SJCRH30 (cell line): ENCODE results near the gene PCDH7. TPM values are rescaled to one million over a fixed set of nuclear protein-coding genes. Genes with fewer than 3 reads are reported as not detected.

Source experiments
- DNase-seq, 2 experiments: peaks; one replicate each; pipeline ENCODE4 v3.0.0-alpha.2; 2015 to 2020
- H3K27ac ChIP-seq: fragments of 250-450 bp; sonication (Bioruptor Pico); 2 replicates; pipeline ENCODE4 v1.5.1; 2020; ENCODE audit warnings: mild to moderate bottlenecking, moderate library complexity
- H3K27me3 ChIP-seq: fragments of 250-450 bp; sonication (Bioruptor Pico); 2 replicates; pipeline ENCODE4 v1.5.1; 2020; ENCODE audit warnings: mild to moderate bottlenecking, moderate library complexity
- H3K36me3 ChIP-seq: fragments of 250-450 bp; sonication (Bioruptor Pico); 2 replicates; pipeline ENCODE4 v1.5.1; 2020; ENCODE audit warnings: mild to moderate bottlenecking, moderate library complexity
- H3K4me1 ChIP-seq: fragments of 250-450 bp; sonication (Bioruptor Pico); 2 replicates; pipeline ENCODE4 v1.5.1; 2020; ENCODE audit warnings: mild to moderate bottlenecking, moderate library complexity
- H3K4me3 ChIP-seq: fragments of 250-450 bp; sonication (Bioruptor Pico); 2 replicates; pipeline ENCODE4 v1.5.1; 2020; ENCODE audit warnings: mild to moderate bottlenecking, moderate library complexity
- H3K9me3 ChIP-seq: fragments of 250-450 bp; sonication (Bioruptor Pico); replicated peaks from 2 replicates; pipeline ENCODE4 v1.5.1; 2020; ENCODE audit warnings: mild to moderate bottlenecking, moderate library complexity
- total RNA-seq: library from RNA; depleted of rRNA; stranded (reverse); fragments of >200 nt; shearing (Covaris generic); gene quantifications from 2 replicates; pipeline ENCODE4 v1.2.3, GENCODE V29; 2014

Gene PCDH7
- total RNA-seq, 1 experiment from 2014 or later: 150 TPM

- peaks cover 49% of the 10 kb centered on the region for H3K36me3 ChIP-seq
- no peaks in the 10 kb centered on the region for H3K27me3 ChIP-seq
- peak overlapping the region; percentile 92 for H3K27ac ChIP-seq
- no peaks in the 10 kb centered on the region for H3K9me3 ChIP-seq
- H3K4me3 ChIP-seq: peak overlapping the region; percentile 82
- no peaks in the 10 kb centered on the region for H3K4me1 ChIP-seq
- peak; percentile 72 to 75 for DNase-seq
These were observed 1.3 kb downstream of the PCDH7 start for GRCh38 chr4:30721185-30722091.

GRCh38 chr4:30722092-30722358 lies 1.9 kb downstream of the PCDH7 start:
- Histone ChIP-seq H3K4me1 (no peaks in the 10 kb centered on the region), H3K27ac (peak overlapping the region; percentile 47), H3K36me3 (peaks cover 54% of the 10 kb centered on the region)

GRCh38 chr4:30722359-30723200 lies 2.4 kb downstream of the PCDH7 start:
- Histone ChIP-seq H3K27ac (peak overlapping the region; percentile 47), H3K36me3 (peaks cover 60% of the 10 kb centered on the region), H3K4me3 (peak overlapping the region; percentile 82), H3K27me3 (no peaks in the 10 kb centered on the region), H3K4me1 (no peaks in the 10 kb centered on the region; the same call in 1 of the 2 replicates), H3K9me3 (no peaks in the 10 kb centered on the region)
- peak; percentile 46 to 54 for DNase-seq

More at GRCh38 chr4:30722092-30722358, 1.9 kb downstream of the PCDH7 start:
- peak overlapping the region; percentile 82 for H3K4me3 ChIP-seq
- H3K27me3 ChIP-seq: no peaks in the 10 kb centered on the region
- H3K9me3 ChIP-seq: no peaks in the 10 kb centered on the region
- DNase-seq: no peak

GRCh38 chr4:30723201-30723955 lies 3.2 kb downstream of the PCDH7 start:
- peaks cover 68% of the 10 kb centered on the region for H3K36me3 ChIP-seq
- H3K4me1 ChIP-seq: peaks cover under 1% of the 10 kb centered on the region; the same call in 1 of the 2 replicates
- H3K9me3 ChIP-seq: no peaks in the 10 kb centered on the region
- peak overlapping the region; percentile 47 for H3K27ac ChIP-seq
- peak overlapping the region; percentile 82 for H3K4me3 ChIP-seq
- H3K27me3 ChIP-seq: no peaks in the 10 kb centered on the region
- DNase-seq: peak; percentile 21 to 55

- no peaks in the 10 kb centered on the region for H3K9me3 ChIP-seq
- H3K27me3 ChIP-seq: no peaks in the 10 kb centered on the region
- DNase-seq: peak; percentile 58 to 73
- peak overlapping the region; percentile 82 for H3K4me3 ChIP-seq
- H3K4me1 ChIP-seq: peaks cover 3% of the 10 kb centered on the region; the same call in 1 of the 2 replicates
- H3K27ac ChIP-seq: peak overlapping the region; percentile 47
- H3K36me3 ChIP-seq: peaks cover 77% of the 10 kb centered on the region
These were observed 4.1 kb downstream of the PCDH7 start for GRCh38 chr4:30724247-30724646.

GRCh38 chr4:30725562-30725961 lies 5.4 kb downstream of the PCDH7 start:
- Histone ChIP-seq H3K36me3 (peaks cover 88% of the 10 kb centered on the region), H3K27ac (no peak overlapping the region; the same call in 1 of the 2 replicates), H3K4me1 (peaks cover 3% of the 10 kb centered on the region; the same call in 1 of the 2 replicates), H3K9me3 (no peaks in the 10 kb centered on the region), H3K27me3 (no peaks in the 10 kb centered on the region), H3K4me3 (peak overlapping the region; percentile 82)
- peak in 1 of 2 experiments; percentile 33 for DNase-seq

GRCh38 chr4:30726090-30726675 lies 6.0 kb downstream of the PCDH7 start:
- DNase-seq: peak in 1 of 2 experiments; percentile 48

GRCh38 chr4:30727409-30727808 lies 7.2 kb downstream of the PCDH7 start:
- H3K9me3 ChIP-seq: no peaks in the 10 kb centered on the region
- peaks cover 98% of the 10 kb centered on the region for H3K36me3 ChIP-seq
- peak overlapping the region; percentile 82 for H3K4me3 ChIP-seq
- DNase-seq: no peak
- H3K27ac ChIP-seq: no peak overlapping the region
- H3K4me1 ChIP-seq: peaks cover 3% of the 10 kb centered on the region; the same call in 1 of the 2 replicates
- H3K27me3 ChIP-seq: no peaks in the 10 kb centered on the region

More at GRCh38 chr4:30726090-30726675, 6.0 kb downstream of the PCDH7 start:
- Histone ChIP-seq H3K4me3 (peak overlapping the region; percentile 82), H3K36me3 (peaks cover 94% of the 10 kb centered on the region), H3K9me3 (no peaks in the 10 kb centered on the region), H3K4me1 (peaks cover 3% of the 10 kb centered on the region; the same call in 1 of the 2 replicates), H3K27ac (no peak overlapping the region; the same call in 1 of the 2 replicates), H3K27me3 (no peaks in the 10 kb centered on the region)

GRCh38 chr4:30728311-30728710 lies 8.1 kb downstream of the PCDH7 start:
- H3K27ac ChIP-seq: no peak overlapping the region
- H3K9me3 ChIP-seq: no peaks in the 10 kb centered on the region
- no peak for DNase-seq
- no peak overlapping the region for H3K4me3 ChIP-seq
- H3K4me1 ChIP-seq: peaks cover 3% of the 10 kb centered on the region; the same call in 1 of the 2 replicates
- H3K27me3 ChIP-seq: no peaks in the 10 kb centered on the region
- H3K36me3 ChIP-seq: peaks cover 98% of the 10 kb centered on the region

GRCh38 chr4:30743897-30744296 lies 23.7 kb downstream of the PCDH7 start:
- no peaks in the 10 kb centered on the region for H3K9me3 ChIP-seq
- DNase-seq: no peak

GRCh38 chr4:30744386-30744785 lies 24.2 kb downstream of the PCDH7 start:
- Histone ChIP-seq H3K36me3 (peaks cover 68% of the 10 kb centered on the region), H3K27ac (no peak overlapping the region), H3K4me3 (no peak overlapping the region), H3K4me1 (no peaks in the 10 kb centered on the region), H3K27me3 (no peaks in the 10 kb centered on the region), H3K9me3 (no peaks in the 10 kb centered on the region)
- DNase-seq: no peak

More at GRCh38 chr4:30743897-30744296, 23.7 kb downstream of the PCDH7 start:
- Histone ChIP-seq H3K27me3 (no peaks in the 10 kb centered on the region), H3K4me1 (no peaks in the 10 kb centered on the region), H3K36me3 (peaks cover 63% of the 10 kb centered on the region), H3K27ac (no peak overlapping the region), H3K4me3 (no peak overlapping the region)

GRCh38 chr4:30744957-30745640 lies 24.9 kb downstream of the PCDH7 start:
- peaks cover 74% of the 10 kb centered on the region for H3K36me3 ChIP-seq
- no peaks in the 10 kb centered on the region for H3K9me3 ChIP-seq
- DNase-seq: no peak
- H3K27ac ChIP-seq: no peak overlapping the region
- H3K27me3 ChIP-seq: no peaks in the 10 kb centered on the region
- H3K4me3 ChIP-seq: no peak overlapping the region
- H3K4me1 ChIP-seq: no peaks in the 10 kb centered on the region

- H3K4me3 ChIP-seq: no peak overlapping the region
- H3K4me1 ChIP-seq: no peaks in the 10 kb centered on the region
- H3K36me3 ChIP-seq: peaks cover 76% of the 10 kb centered on the region
- DNase-seq: no peak
- H3K9me3 ChIP-seq: no peaks in the 10 kb centered on the region
- H3K27ac ChIP-seq: no peak overlapping the region
- H3K27me3 ChIP-seq: no peaks in the 10 kb centered on the region
These were observed 26.6 kb downstream of the PCDH7 start for GRCh38 chr4:30746735-30747134.
